HepG2 (cell line): Measurements from ENCODE around the gene APRT. TPM values are rescaled to one million over a fixed set of nuclear protein-coding genes. Genes with fewer than 3 reads are reported as not detected.

ENCODE experiments used
- AKAP8 ChIP-seq: sonication (generic); formaldehyde crosslinking; IDR thresholded peaks from 2 replicates; pipeline ENCODE4 v1.5.1; 2020; ENCODE audit warnings: mild to moderate bottlenecking, missing genetic modification reagents
- DMTF1 ChIP-seq: sonication (generic); formaldehyde crosslinking; IDR thresholded peaks from 2 replicates; pipeline ENCODE4 v1.4.0; 2020; ENCODE audit warnings: mild to moderate bottlenecking, missing genetic modification reagents
- EHMT2 ChIP-seq: fragments of 200-600 bp; sonication (generic); IDR thresholded peaks from 2 replicates; pipeline ENCODE4 v1.7.0; 2017; ENCODE audit warnings: antibody characterized with exemption, low read depth, low read length, borderline replicate concordance
- GLI4 ChIP-seq: sonication (generic); formaldehyde crosslinking; IDR thresholded peaks from 2 replicates; pipeline ENCODE4 v1.5.1; 2020; ENCODE audit warnings: missing genetic modification reagents, mild to moderate bottlenecking, moderate library complexity, borderline replicate concordance
- IRF1 ChIP-seq: sonication (generic); formaldehyde crosslinking; IDR thresholded peaks from 2 replicates; pipeline ENCODE4 v1.4.0; 2020; ENCODE audit warnings: low read depth, mild to moderate bottlenecking, missing genetic modification reagents
- KAT8 ChIP-seq: IDR thresholded peaks from 2 replicates; pipeline ENCODE4 v1.6.1; 2016; ENCODE audit warnings: missing genetic modification reagents, missing compliant biosample characterization
- MXD4 ChIP-seq: IDR thresholded peaks from 2 replicates; pipeline ENCODE4 v1.6.1; 2016; ENCODE audit warnings: mild to moderate bottlenecking, missing biosample characterization, missing genetic modification reagents
- MYPOP ChIP-seq: sonication (generic); formaldehyde crosslinking; IDR thresholded peaks from 2 replicates; pipeline ENCODE4 v1.8.1; 2023; ENCODE audit warnings: mild to moderate bottlenecking, moderate library complexity, missing genetic modification reagents
- PBX3 ChIP-seq: sonication (generic); formaldehyde crosslinking; IDR thresholded peaks from 2 replicates; pipeline ENCODE4 v1.8.1; 2023; ENCODE audit warnings: missing genetic modification reagents, inconsistent platforms, borderline replicate concordance
- PHB2 ChIP-seq: fragments of 450-650 bp; IDR thresholded peaks from 2 replicates; pipeline ENCODE4 v1.6.1; 2018; ENCODE audit not compliant: partially characterized antibody
- U2AF1 ChIP-seq: fragments of 200-400 bp; formaldehyde crosslinking; optimal IDR thresholded peaks from 2 replicates; pipeline ENCODE3; 2017; ENCODE audit warnings: mild to moderate bottlenecking, low read depth, low read length
- UBTF ChIP-seq: sonication (generic); formaldehyde crosslinking; IDR thresholded peaks from 2 replicates; pipeline ENCODE4 v1.4.0; 2020; ENCODE audit warnings: mild to moderate bottlenecking, missing genetic modification reagents
- ZC3H4 ChIP-seq: sonication (generic); formaldehyde crosslinking; IDR thresholded peaks from 2 replicates; pipeline ENCODE4 v1.4.0; 2020; ENCODE audit warnings: missing genetic modification reagents, borderline replicate concordance
- ZFY ChIP-seq: sonication (generic); formaldehyde crosslinking; IDR thresholded peaks from 2 replicates; pipeline ENCODE4 v1.4.0; 2020; ENCODE audit warnings: missing genetic modification reagents
- ZNF430 ChIP-seq: sonication (generic); formaldehyde crosslinking; IDR thresholded peaks from 2 replicates; pipeline ENCODE4 v1.9.0; 2021; ENCODE audit warnings: mild to moderate bottlenecking, missing genetic modification reagents
- ZNF556 ChIP-seq: sonication (generic); formaldehyde crosslinking; IDR thresholded peaks from 2 replicates; pipeline ENCODE4 v1.4.0; 2020; ENCODE audit warnings: mild to moderate bottlenecking, missing genetic modification reagents, borderline replicate concordance
- ZNF572 ChIP-seq: sonication (generic); formaldehyde crosslinking; IDR thresholded peaks from 2 replicates; pipeline ENCODE4 v1.5.1; 2020; ENCODE audit warnings: mild to moderate bottlenecking, missing genetic modification reagents
- ZNF576 ChIP-seq: sonication (generic); formaldehyde crosslinking; IDR thresholded peaks from 2 replicates; pipeline ENCODE4 v1.4.0; 2020; ENCODE audit warnings: mild to moderate bottlenecking, missing genetic modification reagents
- ZNF598 ChIP-seq: sonication (generic); formaldehyde crosslinking; IDR thresholded peaks from 2 replicates; pipeline ENCODE4 v1.5.1; 2020; ENCODE audit warnings: mild to moderate bottlenecking, missing genetic modification reagents, borderline replicate concordance
- ZNF605 ChIP-seq: sonication (generic); formaldehyde crosslinking; IDR thresholded peaks from 2 replicates; pipeline ENCODE4 v1.8.0; 2022; ENCODE audit warnings: mild to moderate bottlenecking, missing genetic modification reagents
- ZNF773 ChIP-seq: sonication (generic); formaldehyde crosslinking; IDR thresholded peaks from 2 replicates; pipeline ENCODE4 v1.4.0; 2020; ENCODE audit warnings: missing genetic modification reagents, borderline replicate concordance
- polyA plus RNA-seq, 8 experiments: library from polyadenylated mRNA; depleted of rRNA in 3 of 8; stranded (reverse) in 7 of 8; unstranded in 1 of 8; fragments of >200 nt; fragmentation: Illumina TruSeq in 4 of 8; extraction: Trizol in 4 of 8; gene quantifications; 2 replicates each; pipeline versions ENCODE4 v1.2.1 to v1.2.3, GENCODE V29; 2011 to 2016; ENCODE audit warnings: low read depth in 4 of 8, missing spikeins in 1 of 8, mixed read lengths in 1 of 8; ENCODE audit not compliant: insufficient read depth in 1 of 8
- total RNA-seq, 5 experiments: library from RNA; depleted of rRNA; stranded (reverse); fragments of >200 nt; fragmentation: Illumina TruSeq; extraction: Trizol; gene quantifications; 2 replicates each; pipeline ENCODE4 v1.2.3, GENCODE V29; 2016; ENCODE audit warnings: low read depth in 1 of 5

Gene APRT
- total and polyA plus RNA-seq, 2 of the 13 experiments (the other 11 are each of a cell fraction or from before 2014, with no cell fraction given), result 155 to 242 TPM

- TF ChIP-seq UBTF (peak; percentile 82), IRF1 (CRISPR knock-in tag) (no peak), MYPOP (no peak), ZNF556 (CRISPR knock-in tag) (no peak), U2AF1 (no peak), DMTF1 (peak; percentile 55; the same call in 1 of the 2 replicates), PBX3 (CRISPR knock-in tag) (no peak), PHB2 (no peak), ZNF430 (no peak), ZNF773 (CRISPR knock-in tag) (no peak), GLI4 (CRISPR knock-in tag) (no peak), ZNF576 (CRISPR knock-in tag) (no peak), EHMT2 (peak; percentile 37; the same call in 1 of the 2 replicates), MXD4 (CRISPR knock-in tag) (no peak), ZNF572 (0 out of 2 replicates have a peak, but pooled peaks have one; percentile 30), KAT8 (CRISPR knock-in tag) (no peak), ZNF605 (CRISPR knock-in tag) (peak; percentile 25; the same call in 1 of the 2 replicates), ZC3H4 (CRISPR knock-in tag) (no peak), ZNF598 (CRISPR knock-in tag) (peak; percentile 74; the same call in 1 of the 2 replicates), AKAP8 (0 out of 2 replicates have a peak, but pooled peaks have one; percentile 68), ZFY (peak; percentile 29; the same call in 1 of the 2 replicates)
Observed at GRCh38 chr16:88839026-88839529, 27.4 kb upstream of the APRT start (continued).
